Measurements from ENCODE around the gene SYNGR3.
"Not testable (repeated sequence)": the region's sequence is repeated elsewhere in the genome, so short reads cannot be mapped to it uniquely, and the experiment has no call there.

Gene SYNGR3

GRCh38 chr16:2007081-2007836 lies 17.5 kb downstream of the SYNGR3 start:
- Histone ChIP-seq H3K4me3 (ENCODE audit: low read length) (peak overlapping the region; percentile 16), H3K36me3 (ENCODE audit: insufficient read depth, low read length) (peaks cover 16% of the 10 kb centered on the region), H3K4me1 (ENCODE audit: insufficient read depth, low read length) (peaks cover 53% of the 10 kb centered on the region), H3K9me3 (ENCODE audit: low read length) (no peaks in the 10 kb centered on the region), H3K27me3 (ENCODE audit: insufficient read depth, low read length) (no peaks in the 10 kb centered on the region), H2AFZ (ENCODE audit: low read depth, low read length) (no peak overlapping the region)

DNA sequence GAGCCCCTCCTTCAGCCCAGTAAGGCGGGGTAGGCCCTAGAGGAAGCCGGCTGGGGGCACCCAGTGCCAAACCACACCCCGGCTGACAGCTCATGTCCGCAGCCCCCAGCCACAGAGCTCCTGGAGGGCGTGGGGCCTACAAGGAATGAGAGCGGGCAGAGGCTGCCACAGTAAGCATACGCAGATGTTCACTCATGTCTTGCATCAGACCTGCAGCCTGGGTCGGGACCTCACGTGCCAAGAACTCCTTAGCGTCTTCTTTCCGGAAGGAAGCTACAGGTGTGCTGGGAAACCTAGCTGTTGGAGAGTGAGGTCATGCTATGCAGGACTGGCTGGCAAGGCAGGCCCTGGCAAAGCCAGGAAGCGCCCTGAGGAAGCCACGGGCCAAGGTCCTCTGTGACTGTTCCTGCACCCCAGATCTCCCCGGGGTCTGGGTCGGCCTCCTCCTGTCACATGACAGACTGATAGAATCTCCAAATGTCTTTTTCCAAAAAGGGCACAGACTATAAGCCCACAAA lies 18.3 kb downstream of the SYNGR3 start:
- Histone ChIP-seq H2AFZ (ENCODE audit: low read depth, low read length) (no peak overlapping the region), H3K9me3 (ENCODE audit: low read length) (no peaks in the 10 kb centered on the region), H3K36me3 (ENCODE audit: insufficient read depth, low read length) (peaks cover 8% of the 10 kb centered on the region), H3K4me1 (ENCODE audit: insufficient read depth, low read length) (peaks cover 53% of the 10 kb centered on the region), H3K27me3 (ENCODE audit: insufficient read depth, low read length) (no peaks in the 10 kb centered on the region), H3K4me3 (ENCODE audit: low read length) (peak overlapping the region; percentile 92)

GRCh38 chr16:2008631-2009163 lies 18.9 kb downstream of the SYNGR3 start:
- no peaks in the 10 kb centered on the region for H3K27me3 ChIP-seq (ENCODE audit: insufficient read depth, low read length)
- peaks cover 50% of the 10 kb centered on the region for H3K4me1 ChIP-seq (ENCODE audit: insufficient read depth, low read length)
- no peaks in the 10 kb centered on the region for H3K9me3 ChIP-seq (ENCODE audit: low read length)
- H3K36me3 ChIP-seq (ENCODE audit: insufficient read depth, low read length): peaks cover 3% of the 10 kb centered on the region
- H2AFZ ChIP-seq (ENCODE audit: low read depth, low read length): no peak overlapping the region
- H3K4me3 ChIP-seq (ENCODE audit: low read length): peak overlapping the region; percentile 92

- no peaks in the 10 kb centered on the region for H3K27me3 ChIP-seq (ENCODE audit: insufficient read depth, low read length)
- no peak overlapping the region for H2AFZ ChIP-seq (ENCODE audit: low read depth, low read length)
- H3K36me3 ChIP-seq (ENCODE audit: insufficient read depth, low read length): peaks cover 3% of the 10 kb centered on the region
- peaks cover 47% of the 10 kb centered on the region for H3K4me1 ChIP-seq (ENCODE audit: insufficient read depth, low read length)
- H3K9me3 ChIP-seq (ENCODE audit: low read length): no peaks in the 10 kb centered on the region
- H3K4me3 ChIP-seq (ENCODE audit: low read length): peak overlapping the region; percentile 92
Measured at GRCh38 chr16:2009164-2009711, 19.5 kb downstream of the SYNGR3 start.

- Histone ChIP-seq H3K36me3 (ENCODE audit: insufficient read depth, low read length) (peaks cover 3% of the 10 kb centered on the region), H3K9me3 (ENCODE audit: low read length) (no peaks in the 10 kb centered on the region), H3K4me1 (ENCODE audit: insufficient read depth, low read length) (peaks cover 40% of the 10 kb centered on the region), H3K27me3 (ENCODE audit: insufficient read depth, low read length) (no peaks in the 10 kb centered on the region), H2AFZ (ENCODE audit: low read depth, low read length) (peak within 1 kb of the TSS; percentile 72), H3K4me3 (ENCODE audit: low read length) (peak within 1 kb of the TSS; percentile 92)
Measured at GRCh38 chr16:2009791-2010510, 20.2 kb downstream of the SYNGR3 start, which contains the start of gene ZNF598. Gene ZNF598 (minus strand): TSS chr16:2009821.

DNA sequence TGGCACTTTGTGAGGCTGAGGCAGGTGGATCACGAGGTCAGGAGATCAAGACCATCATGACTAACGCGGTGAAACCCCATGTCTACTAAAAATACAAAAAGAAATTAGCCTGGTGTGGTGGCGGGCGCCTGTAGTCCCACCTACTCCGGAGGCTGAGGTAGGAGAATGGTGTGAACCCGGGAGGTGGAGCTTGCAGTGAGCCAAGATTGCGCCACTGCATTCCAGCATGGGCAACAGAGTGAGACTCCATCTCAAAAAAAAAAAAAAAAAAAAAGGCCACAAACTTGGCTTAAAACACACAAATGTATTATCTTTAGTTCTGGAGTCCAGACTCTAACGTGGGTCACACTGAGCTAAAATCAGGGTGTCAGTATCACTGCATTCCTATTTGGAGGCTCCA lies 22.0 kb downstream of the SYNGR3 start:
- H3K4me1 ChIP-seq (ENCODE audit: insufficient read depth, low read length): peaks cover 29% of the 10 kb centered on the region
- H3K9me3 ChIP-seq (ENCODE audit: low read length); H3K4me3 ChIP-seq (ENCODE audit: low read length); H3K27me3 ChIP-seq (ENCODE audit: insufficient read depth, low read length); H3K36me3 ChIP-seq (ENCODE audit: insufficient read depth, low read length); H2AFZ ChIP-seq (ENCODE audit: low read depth, low read length): not testable (repeated sequence)

- Histone ChIP-seq H2AFZ (ENCODE audit: low read depth, low read length) (no peak overlapping the region), H3K36me3 (ENCODE audit: insufficient read depth, low read length) (no peaks in the 10 kb centered on the region), H3K9me3 (ENCODE audit: low read length) (no peaks in the 10 kb centered on the region), H3K4me1 (ENCODE audit: insufficient read depth, low read length) (peaks cover 14% of the 10 kb centered on the region), H3K27me3 (ENCODE audit: insufficient read depth, low read length) (peaks cover 6% of the 10 kb centered on the region), H3K4me3 (ENCODE audit: low read length) (no peak overlapping the region)
Measured at GRCh38 chr16:2013527-2013926, 23.8 kb downstream of the SYNGR3 start.

- H3K4me1 ChIP-seq (ENCODE audit: insufficient read depth, low read length): peaks cover 10% of the 10 kb centered on the region
Measured at GRCh38 chr16:2015117-2015946, 25.6 kb downstream of the SYNGR3 start.

DNA sequence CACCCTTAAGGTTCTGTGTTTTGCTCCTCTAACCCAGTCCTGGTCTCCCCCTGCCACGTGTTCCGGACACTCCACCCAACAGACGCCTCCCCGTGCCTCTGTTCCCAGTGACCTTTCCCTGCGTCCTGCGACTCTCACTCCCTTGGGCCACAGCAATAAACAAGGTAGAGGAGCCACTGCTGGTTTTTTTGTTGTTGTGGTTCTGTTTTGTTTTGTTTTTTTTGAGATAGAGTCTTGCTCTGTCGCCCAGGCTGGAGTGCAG lies 26.1 kb downstream of the SYNGR3 start:
- no peaks in the 10 kb centered on the region for H3K9me3 ChIP-seq (ENCODE audit: low read length)
- H3K4me3 ChIP-seq (ENCODE audit: low read length): no peak overlapping the region
- peaks cover 28% of the 10 kb centered on the region for H3K27me3 ChIP-seq (ENCODE audit: insufficient read depth, low read length)
- H3K4me1 ChIP-seq (ENCODE audit: insufficient read depth, low read length): peaks cover 6% of the 10 kb centered on the region
- H3K36me3 ChIP-seq (ENCODE audit: insufficient read depth, low read length): no peaks in the 10 kb centered on the region
- H2AFZ ChIP-seq (ENCODE audit: low read depth, low read length): no peak overlapping the region

More at GRCh38 chr16:2015117-2015946, 25.6 kb downstream of the SYNGR3 start:
- Histone ChIP-seq H3K36me3 (ENCODE audit: insufficient read depth, low read length) (no peaks in the 10 kb centered on the region), H2AFZ (ENCODE audit: low read depth, low read length) (no peak overlapping the region), H3K4me3 (ENCODE audit: low read length) (no peak overlapping the region), H3K27me3 (ENCODE audit: insufficient read depth, low read length) (peaks cover 23% of the 10 kb centered on the region), H3K9me3 (ENCODE audit: low read length) (no peaks in the 10 kb centered on the region)

- Histone ChIP-seq H3K4me3 (ENCODE audit: low read length) (no peak overlapping the region), H2AFZ (ENCODE audit: low read depth, low read length) (no peak overlapping the region), H3K9me3 (ENCODE audit: low read length) (no peaks in the 10 kb centered on the region), H3K27me3 (ENCODE audit: insufficient read depth, low read length) (peaks cover 29% of the 10 kb centered on the region), H3K4me1 (ENCODE audit: insufficient read depth, low read length) (peaks cover 6% of the 10 kb centered on the region), H3K36me3 (ENCODE audit: insufficient read depth, low read length) (no peaks in the 10 kb centered on the region)
Measured at GRCh38 chr16:2016407-2016922, 26.7 kb downstream of the SYNGR3 start.

DNA sequence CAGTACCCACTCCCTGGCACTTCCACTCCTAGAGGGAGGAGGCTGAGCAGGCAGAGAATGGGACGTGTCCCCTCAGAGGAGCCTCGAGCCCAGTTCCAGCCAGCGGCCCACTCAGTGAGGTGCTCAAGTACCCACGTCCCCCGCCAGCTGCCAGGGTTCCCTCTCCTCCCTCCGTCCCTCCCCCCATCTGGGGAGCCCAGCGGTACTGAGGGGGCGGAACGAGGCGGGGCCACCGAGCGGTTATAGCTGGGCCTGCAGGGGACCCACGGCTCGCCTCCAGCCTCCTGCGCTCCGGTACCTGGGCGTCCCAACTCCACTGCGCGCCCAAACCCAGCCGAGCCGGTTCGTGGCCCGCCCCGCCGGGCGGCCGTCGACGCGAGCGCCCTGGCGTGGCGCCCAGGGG lies 29.7 kb downstream of the SYNGR3 start, which contains the start of gene NPW:
TSS of gene NPW (plus strand) at position 268 of the 403 bp plus-strand sequence.
- H3K4me1 ChIP-seq (ENCODE audit: insufficient read depth, low read length): peaks cover 12% of the 10 kb centered on the region
- H3K36me3 ChIP-seq (ENCODE audit: insufficient read depth, low read length): no peaks in the 10 kb centered on the region
- H3K4me3 ChIP-seq (ENCODE audit: low read length): no peak within 1 kb of the TSS
- peaks cover 31% of the 10 kb centered on the region for H3K27me3 ChIP-seq (ENCODE audit: insufficient read depth, low read length)
- H2AFZ ChIP-seq (ENCODE audit: low read depth, low read length): no peak within 1 kb of the TSS
- no peaks in the 10 kb centered on the region for H3K9me3 ChIP-seq (ENCODE audit: low read length)
